Activated CD4-positive, alpha-beta T cell treated with anti-CD3 and anti-CD28 coated beads, Interleukin-2, Interleukin-4, amounts not matched to agents 100 ng/mL and 50 ng/mL, durations not matched to agents 16 hours and 8 hours (primary cell): ENCODE data around the gene PLCG1.

Experiments
- DNase-seq: peaks from one replicate; pipeline ENCODE4 v3.0.0-alpha.2; 2020; ENCODE audit warnings: low spot score

The PLCG1 gene

GRCh38 chr20:41167118-41167470, 29.8 kb downstream of the PLCG1 start:
- DNase-seq, result no peak

- peak; percentile 18 for DNase-seq
Observed at GRCh38 chr20:41167481-41168253, 30.3 kb downstream of the PLCG1 start.

- DNase-seq, result no peak
Observed at GRCh38 chr20:41168281-41169161, 31.2 kb downstream of the PLCG1 start.

- DNase-seq, result no peak
Observed at GRCh38 chr20:41169162-41169690, 31.9 kb downstream of the PLCG1 start.

DNA sequence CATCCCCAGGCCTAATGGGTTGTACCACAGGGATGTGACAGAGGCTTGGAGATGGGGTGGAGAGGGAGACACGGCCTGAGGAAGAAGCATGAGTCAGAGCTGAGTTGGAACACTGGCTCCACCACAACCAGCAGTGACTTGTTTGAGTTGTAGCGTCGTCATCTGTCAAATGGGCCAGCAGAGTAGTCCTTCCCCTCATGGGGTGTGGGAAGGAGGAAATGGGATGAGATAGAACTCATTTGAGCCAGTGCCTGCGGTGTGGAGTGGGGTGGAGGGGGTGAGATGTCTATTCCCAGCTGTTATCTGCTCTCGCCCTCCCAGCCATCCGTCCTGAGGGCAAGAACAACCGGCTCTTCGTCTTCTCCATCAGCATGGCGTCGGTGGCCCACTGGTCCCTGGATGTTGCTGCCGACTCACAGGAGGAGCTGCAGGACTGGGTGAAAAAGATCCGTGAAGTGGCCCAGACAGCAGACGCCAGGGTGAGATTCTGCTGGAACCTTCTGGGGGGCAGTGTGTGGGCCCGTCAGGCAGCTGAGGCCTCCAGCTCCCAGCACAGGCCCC, 32.5 kb downstream of the PLCG1 start:
- no peak for DNase-seq

DNA sequence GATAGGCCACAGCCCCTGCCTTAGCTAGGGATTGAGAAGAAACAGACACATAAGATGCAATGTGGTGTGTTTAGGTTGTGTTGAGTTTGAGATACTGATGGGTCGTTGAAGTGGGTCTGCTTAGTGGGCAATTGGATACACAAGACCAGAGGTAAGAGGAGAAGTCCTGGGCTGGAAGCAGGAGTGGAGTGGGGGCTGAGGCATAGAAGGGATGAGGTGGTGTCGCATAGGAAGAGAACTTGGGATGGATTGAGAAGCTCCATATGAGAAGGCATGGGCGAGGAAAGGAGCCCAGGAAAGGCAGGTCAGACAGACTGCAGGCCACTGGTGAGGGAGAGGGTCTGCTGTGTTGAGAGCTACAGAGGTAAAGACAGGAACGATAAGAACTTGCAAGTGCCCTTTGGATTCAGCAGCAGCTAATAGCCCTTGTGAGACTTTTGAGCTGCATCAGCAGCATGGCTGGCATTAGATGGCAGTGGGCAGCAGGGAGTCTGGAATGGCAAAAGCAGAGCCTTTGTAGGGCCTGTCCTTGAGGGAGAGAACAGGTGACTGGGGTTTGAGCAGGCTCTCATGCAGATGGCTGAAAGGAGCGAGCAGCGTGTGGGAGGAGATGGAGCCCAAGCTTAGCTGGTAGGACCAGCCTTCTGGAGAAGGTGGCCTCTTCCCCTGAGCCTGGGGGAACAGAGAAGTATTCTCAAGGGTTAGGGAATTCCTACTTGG, 33.2 kb downstream of the PLCG1 start:
- no peak for DNase-seq

- DNase-seq, result no peak
Observed at GRCh38 chr20:41171736-41172295, 34.5 kb downstream of the PLCG1 start.

- DNase-seq, result no peak
Observed at GRCh38 chr20:41172296-41173140, 35.2 kb downstream of the PLCG1 start.

GRCh38 chr20:41173161-41173721, 35.9 kb downstream of the PLCG1 start:
- peak; percentile 49 for DNase-seq

GRCh38 chr20:41173791-41174341, 36.5 kb downstream of the PLCG1 start:
- DNase-seq, result no peak

DNA sequence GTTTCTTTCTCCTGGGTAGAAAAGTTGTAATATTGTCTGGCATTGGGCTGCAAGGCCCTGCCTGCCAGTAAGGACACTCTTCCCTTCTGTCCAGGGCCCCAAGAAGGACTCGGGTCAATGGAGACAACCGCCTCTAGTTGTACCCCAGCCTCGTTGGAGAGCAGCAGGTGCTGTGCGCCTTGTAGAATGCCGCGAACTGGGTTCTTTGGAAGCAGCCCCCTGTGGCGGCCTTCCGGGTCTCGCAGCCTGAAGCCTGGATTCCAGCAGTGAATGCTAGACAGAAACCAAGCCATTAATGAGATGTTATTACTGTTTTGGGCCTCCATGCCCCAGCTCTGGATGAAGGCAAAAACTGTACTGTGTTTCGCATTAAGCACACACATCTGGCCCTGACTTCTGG, 37.0 kb downstream of the PLCG1 start:
- DNase-seq, result no peak

GRCh38 chr20:41174782-41175181, 37.4 kb downstream of the PLCG1 start:
- no peak for DNase-seq

GRCh38 chr20:41175201-41175651, 37.9 kb downstream of the PLCG1 start:
- no peak for DNase-seq

DNA sequence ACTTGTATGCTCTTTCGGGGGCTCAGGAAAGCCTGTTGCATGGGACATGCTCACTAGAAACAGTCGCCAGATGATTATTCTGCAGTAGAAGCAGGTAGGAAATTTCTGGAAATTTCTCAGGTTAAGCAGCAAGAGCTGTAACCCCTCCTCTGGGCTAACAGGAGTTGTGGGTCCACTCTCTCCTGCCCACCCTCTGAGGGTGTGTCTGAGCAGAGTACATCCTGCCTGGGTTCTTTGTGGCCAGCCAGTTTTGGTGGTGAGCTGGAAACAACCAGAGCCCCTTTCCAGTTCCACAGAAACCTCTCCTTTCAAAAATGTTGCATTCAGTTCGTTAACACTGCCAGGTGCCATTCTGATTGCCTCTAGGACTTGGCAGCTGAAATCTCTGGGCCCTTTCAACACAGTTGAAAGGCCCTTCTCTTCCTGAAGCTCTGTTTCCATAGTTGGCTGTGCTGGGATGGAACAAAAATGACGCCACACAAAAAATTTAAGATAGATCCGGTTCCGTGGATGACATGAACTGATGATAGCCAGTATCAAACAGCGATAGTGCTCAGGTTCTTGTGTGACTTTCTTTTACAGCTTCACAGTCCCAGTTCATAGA, 38.5 kb downstream of the PLCG1 start:
- DNase-seq, result no peak

DNA sequence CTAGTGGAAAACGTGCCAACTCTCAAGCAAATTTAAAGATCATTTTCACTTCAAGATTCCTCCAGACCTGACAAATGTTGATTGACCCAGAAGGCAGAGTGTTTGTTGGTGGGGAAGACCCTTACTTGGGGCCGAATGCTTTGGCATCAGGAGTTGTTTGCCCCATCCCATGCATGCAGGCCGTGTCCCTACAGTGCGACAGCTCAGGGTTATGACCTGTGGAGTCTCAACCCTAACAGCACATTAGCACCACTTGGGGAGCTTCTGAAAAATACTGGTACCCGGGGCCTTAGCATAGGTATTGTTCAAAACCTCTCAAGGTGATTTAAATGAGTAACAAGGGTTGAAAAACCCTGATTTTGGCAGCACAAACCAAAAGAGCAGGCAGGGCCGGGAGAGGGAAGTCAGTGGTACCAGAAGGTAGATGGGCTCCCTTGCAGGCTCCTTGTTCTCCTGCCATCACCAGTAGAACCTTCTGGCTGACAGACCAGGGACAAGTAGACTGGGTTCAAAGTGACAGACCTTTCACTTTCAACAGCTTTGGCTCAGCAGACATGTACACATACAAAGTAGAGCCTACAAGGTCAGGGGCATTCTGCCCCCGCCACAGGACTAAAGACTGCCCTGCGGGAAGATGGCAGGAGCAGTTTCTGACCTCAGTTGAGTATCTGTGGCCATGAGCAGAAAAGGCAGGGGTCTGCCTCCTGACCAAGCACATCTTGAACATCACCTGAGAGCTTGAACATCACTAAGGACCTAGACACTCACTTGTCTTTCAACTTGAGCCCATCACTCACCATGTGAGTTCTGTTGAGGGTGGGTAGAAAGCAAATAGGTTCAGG, 39.6 kb downstream of the PLCG1 start:
- DNase-seq, result no peak

- no peak for DNase-seq
Observed at GRCh38 chr20:41177636-41178035, 40.3 kb downstream of the PLCG1 start.

GRCh38 chr20:41178495-41178894, 41.2 kb downstream of the PLCG1 start:
- DNase-seq, result no peak

DNA sequence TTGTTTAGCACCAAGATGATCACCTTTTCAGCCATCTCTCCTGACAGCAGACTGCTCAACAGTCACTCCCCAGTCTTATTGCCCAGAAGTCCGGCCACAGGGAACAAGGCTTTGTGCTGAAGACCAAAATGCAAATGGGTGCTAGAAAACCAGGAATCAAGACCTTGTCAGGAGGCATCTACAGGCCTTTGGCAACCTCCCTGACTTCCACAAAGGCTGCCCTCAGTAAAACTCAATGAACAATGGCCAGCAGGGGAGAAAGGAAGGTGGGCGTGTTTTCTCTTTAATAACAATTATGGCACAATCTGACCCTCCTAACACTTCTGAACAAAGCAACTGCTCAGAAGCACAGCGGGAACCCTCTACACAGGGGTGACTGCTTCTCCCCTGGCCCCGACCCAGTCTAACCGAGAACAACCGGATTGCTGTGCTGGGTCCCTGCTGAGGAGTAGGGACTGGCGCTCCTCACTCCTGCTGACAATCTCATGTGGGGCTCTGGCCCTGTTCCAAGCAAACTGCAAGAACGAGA, 41.6 kb downstream of the PLCG1 start:
- no peak for DNase-seq
